Lower leg skin (tissue), 4 donors: Measurements from ENCODE around the gene FZD4. TPM values are rescaled to one million over a fixed set of nuclear protein-coding genes. Genes with fewer than 3 reads are reported as not detected.
A peak's percentile ranks its signal among the peaks of the same experiment; 100 is the strongest.

Experiments used
- DNase-seq, 2 donors: peaks; one replicate each; pipeline ENCODE4 v3.0.0-alpha.2; 2019; ENCODE audit warnings: low spot score in 2 of 2
- H3K4me3 ChIP-seq: fragments of 200-600 bp; sonication (generic); 2 replicates; pipeline ENCODE4 v1.5.1; 2017; ENCODE audit warnings: mild to moderate bottlenecking, low read depth; ENCODE audit not compliant: poor library complexity, severe bottlenecking
- POLR2A ChIP-seq, 2 donors: fragments of 450-650 bp; IDR thresholded peaks; one replicate each; pipeline ENCODE4 v1.6.1; 2016 to 2017; ENCODE audit warnings: antibody characterized with exemption in 2 of 2, mild to moderate bottlenecking in 1 of 2, moderate library complexity in 1 of 2
- WGBS, 2 donors: methylation state at CpG; one replicate each; pipeline ENCODE4 v1.1.5; 2018; 5-methylcytosine and 5-hydroxymethylcytosine counted together
- intact Hi-C: fragments of 100-400 bp; cut with DNase I; formaldehyde crosslinking; loops from one replicate; pipeline ENCODE4 v1.15.0; 2023; ENCODE audit warnings: low total_unique reads
- total RNA-seq, 4 donors: library from RNA; depleted of rRNA; stranded (reverse); fragments of >200 nt; gene quantifications; one replicate each; pipeline ENCODE4 v1.1.0, GENCODE V29; 2016
- TF ChIP-seq, protein P1 (sequence below), 3 donors: fragments of 450-650 bp; IDR thresholded peaks; one replicate each; pipeline ENCODE4 v1.5.1; 2016; ENCODE audit warnings: antibody characterized with exemption in 3 of 3, mild to moderate bottlenecking in 3 of 3, moderate library complexity in 2 of 3

The FZD4 gene
- total RNA-seq, 4 donors from 2014 or later = 10.6 to 15.8 (median 12.9) TPM

DNA sequence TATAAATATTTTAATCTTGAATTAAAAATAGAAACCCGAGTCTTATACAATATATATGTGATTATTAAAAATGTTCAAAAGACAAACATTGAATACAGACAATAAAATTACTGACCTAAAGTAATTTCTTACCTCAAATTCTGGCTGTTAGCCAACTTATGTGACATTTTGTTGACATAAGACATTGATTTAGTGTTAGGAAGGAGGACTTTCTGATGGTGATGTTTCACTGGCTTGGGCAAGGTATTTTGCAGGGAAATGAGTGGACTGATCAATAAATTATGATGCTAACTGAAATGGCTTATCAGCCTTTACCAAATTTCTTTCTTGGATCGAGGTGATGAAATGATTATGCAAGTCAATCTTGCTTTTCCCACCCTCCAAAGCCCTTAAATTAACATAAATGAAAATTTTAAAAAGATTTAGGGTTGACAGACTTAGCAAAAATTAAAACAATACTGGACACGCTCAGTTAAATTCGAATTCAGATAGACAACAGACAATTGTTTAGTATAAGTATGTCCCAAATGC, 33.2 kb upstream of the FZD4 start:
- H3K4me3 ChIP-seq = no peak overlapping the region
- DNase-seq = no peak
- intact Hi-C loops = no loop called here
- WGBS, 2 donors = 83 to 87% methylated on average over 4 of the region's 4 CpGs
- TF ChIP-seq POLR2A (IDR thresholded peaks at IDR 0.05) = no peak
- TF ChIP-seq, protein P1, sequence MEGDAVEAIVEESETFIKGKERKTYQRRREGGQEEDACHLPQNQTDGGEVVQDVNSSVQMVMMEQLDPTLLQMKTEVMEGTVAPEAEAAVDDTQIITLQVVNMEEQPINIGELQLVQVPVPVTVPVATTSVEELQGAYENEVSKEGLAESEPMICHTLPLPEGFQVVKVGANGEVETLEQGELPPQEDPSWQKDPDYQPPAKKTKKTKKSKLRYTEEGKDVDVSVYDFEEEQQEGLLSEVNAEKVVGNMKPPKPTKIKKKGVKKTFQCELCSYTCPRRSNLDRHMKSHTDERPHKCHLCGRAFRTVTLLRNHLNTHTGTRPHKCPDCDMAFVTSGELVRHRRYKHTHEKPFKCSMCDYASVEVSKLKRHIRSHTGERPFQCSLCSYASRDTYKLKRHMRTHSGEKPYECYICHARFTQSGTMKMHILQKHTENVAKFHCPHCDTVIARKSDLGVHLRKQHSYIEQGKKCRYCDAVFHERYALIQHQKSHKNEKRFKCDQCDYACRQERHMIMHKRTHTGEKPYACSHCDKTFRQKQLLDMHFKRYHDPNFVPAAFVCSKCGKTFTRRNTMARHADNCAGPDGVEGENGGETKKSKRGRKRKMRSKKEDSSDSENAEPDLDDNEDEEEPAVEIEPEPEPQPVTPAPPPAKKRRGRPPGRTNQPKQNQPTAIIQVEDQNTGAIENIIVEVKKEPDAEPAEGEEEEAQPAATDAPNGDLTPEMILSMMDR (IDR thresholded peaks at IDR 0.05) = no peak

- no peak overlapping the region for H3K4me3 ChIP-seq
- TF ChIP-seq POLR2A (IDR thresholded peaks at IDR 0.05) = no peak
- TF ChIP-seq, protein P1 (IDR thresholded peaks at IDR 0.05) = no peak
- no peak for DNase-seq
- WGBS, 2 donors = 70 to 74% methylated on average over 1 of the region's 1 CpG
- intact Hi-C loops = no loop called here
Measured at GRCh38 chr11:86987679-86988078, 32.5 kb upstream of the FZD4 start.

DNA sequence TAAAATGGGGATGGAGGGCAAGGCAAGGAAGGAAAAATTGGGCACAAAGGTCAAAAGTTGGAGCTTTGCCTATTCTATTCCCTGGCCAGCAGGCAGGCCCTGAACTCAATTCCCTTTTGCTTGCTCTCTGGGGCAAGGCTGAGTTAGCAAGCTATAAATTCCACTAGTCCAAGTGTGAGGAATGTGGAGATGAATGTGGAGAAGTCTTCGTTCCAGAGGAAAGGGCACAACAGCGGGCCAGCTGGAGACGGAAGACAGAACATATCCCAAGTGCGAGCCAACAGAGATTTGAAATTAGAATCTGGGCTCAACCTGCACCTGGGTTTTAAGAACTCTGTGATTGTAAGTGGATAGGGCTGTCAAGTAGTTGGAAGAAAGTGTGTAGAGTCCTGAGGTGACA, 29.5 kb upstream of the FZD4 start:
- WGBS, 2 donors = 42 to 58% methylated on average over 4 of the region's 4 CpGs
- TF ChIP-seq POLR2A (IDR thresholded peaks at IDR 0.05) = no peak
- TF ChIP-seq, protein P1 (IDR thresholded peaks at IDR 0.05) = no peak
- no peak overlapping the region for H3K4me3 ChIP-seq
- intact Hi-C loops = no loop called here
- DNase-seq = no peak

DNA sequence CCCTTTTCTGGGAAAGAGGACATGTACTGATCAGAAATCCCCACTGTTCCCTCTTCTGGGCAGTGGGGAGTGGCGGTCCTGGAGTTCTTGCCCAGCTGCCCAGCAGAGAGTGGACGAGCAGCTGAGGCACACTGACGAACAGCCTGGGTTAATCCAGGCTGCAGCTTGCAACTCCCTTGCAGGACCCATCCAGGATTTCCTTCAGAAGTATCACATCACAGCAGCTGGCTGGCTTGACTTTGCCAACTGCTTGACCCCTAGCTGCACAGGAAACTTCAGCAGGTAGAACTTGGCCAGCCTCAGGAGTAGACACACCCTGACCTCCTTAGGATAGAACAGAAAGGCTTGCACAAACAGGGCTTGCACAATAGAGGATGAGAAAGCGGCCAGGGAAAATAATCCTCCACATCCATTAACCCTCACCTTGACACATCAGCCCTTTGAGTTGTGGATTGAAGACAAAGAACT, 27.9 kb upstream of the FZD4 start:
- DNase-seq = peak in 1 of 2 donors; percentile 37
- no peak overlapping the region for H3K4me3 ChIP-seq
- 67 to 75% methylated on average over 4 of the region's 4 CpGs for WGBS, 2 donors
- TF ChIP-seq POLR2A (IDR thresholded peaks at IDR 0.05) = no peak
- TF ChIP-seq, protein P1 (IDR thresholded peaks at IDR 0.05) = no peak
- intact Hi-C loops = no loop called here

- WGBS, 2 donors = 85 to 87% methylated on average over 7 of the region's 7 CpGs
- DNase-seq = no peak
- TF ChIP-seq, protein P1 (IDR thresholded peaks at IDR 0.05) = no peak
- no peak for TF ChIP-seq POLR2A (IDR thresholded peaks at IDR 0.05)
- intact Hi-C loops = no loop called here
- H3K4me3 ChIP-seq = no peak overlapping the region
Measured at GRCh38 chr11:86981777-86982540, 26.8 kb upstream of the FZD4 start.
